ENCODE data around the gene RAP1A. TPM values are rescaled to one million over a fixed set of nuclear protein-coding genes. Genes with fewer than 3 reads are reported as not detected.

The RAP1A gene
- total and polyA plus RNA-seq, 11 donors: 52.6 to 134 (median 99.1) TPM

DNA sequence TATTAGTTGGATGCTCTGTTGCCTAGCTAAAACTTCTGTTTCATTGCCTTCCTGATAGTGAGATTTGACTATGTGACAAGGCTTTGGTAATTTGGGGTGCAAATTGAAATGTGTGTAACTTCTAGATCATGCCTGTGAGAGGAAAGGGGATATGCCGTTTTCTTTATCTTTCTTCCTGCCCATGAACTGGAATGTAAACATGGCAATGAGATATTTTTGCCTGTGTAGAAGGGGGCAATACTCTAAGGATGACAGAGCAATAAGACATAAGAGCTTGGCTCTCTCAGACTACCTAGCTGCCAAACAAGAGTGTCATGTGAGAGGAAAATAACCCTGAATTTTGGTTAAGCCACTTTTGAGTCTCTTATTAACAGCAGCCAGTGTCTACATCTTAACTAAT, 49.7 kb downstream of the RAP1A start:
- Histone ChIP-seq H3K27ac (peak overlapping the region in 1 of 12 donors; percentile 59), H3K27me3 (no peaks in the 10 kb centered on the region), H3K4me1 (peaks cover 0 to 83% (median 55%) of the 10 kb centered on the region in 12 donors), H3K4me3 (no peak overlapping the region), H3K36me3 (peaks cover 0 to 7% (median 0%) of the 10 kb centered on the region in 9 donors), H3K9me3 (no peaks in the 10 kb centered on the region)
- TF ChIP-seq, protein P1, sequence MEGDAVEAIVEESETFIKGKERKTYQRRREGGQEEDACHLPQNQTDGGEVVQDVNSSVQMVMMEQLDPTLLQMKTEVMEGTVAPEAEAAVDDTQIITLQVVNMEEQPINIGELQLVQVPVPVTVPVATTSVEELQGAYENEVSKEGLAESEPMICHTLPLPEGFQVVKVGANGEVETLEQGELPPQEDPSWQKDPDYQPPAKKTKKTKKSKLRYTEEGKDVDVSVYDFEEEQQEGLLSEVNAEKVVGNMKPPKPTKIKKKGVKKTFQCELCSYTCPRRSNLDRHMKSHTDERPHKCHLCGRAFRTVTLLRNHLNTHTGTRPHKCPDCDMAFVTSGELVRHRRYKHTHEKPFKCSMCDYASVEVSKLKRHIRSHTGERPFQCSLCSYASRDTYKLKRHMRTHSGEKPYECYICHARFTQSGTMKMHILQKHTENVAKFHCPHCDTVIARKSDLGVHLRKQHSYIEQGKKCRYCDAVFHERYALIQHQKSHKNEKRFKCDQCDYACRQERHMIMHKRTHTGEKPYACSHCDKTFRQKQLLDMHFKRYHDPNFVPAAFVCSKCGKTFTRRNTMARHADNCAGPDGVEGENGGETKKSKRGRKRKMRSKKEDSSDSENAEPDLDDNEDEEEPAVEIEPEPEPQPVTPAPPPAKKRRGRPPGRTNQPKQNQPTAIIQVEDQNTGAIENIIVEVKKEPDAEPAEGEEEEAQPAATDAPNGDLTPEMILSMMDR (IDR thresholded peaks at IDR 0.05): no peak
- TF ChIP-seq POLR2A (IDR thresholded peaks at IDR 0.05): no peak
- no peak for DNase-seq
- WGBS, 4 donors: 5 to 32% (median 12%) methylated on average over 1 of the region's 1 CpG
- ATAC-seq: peak in 3 of 4 donors; percentile 21 to 58 (median 54)
- intact Hi-C loops (cut with DNase I): no loop called here

DNA sequence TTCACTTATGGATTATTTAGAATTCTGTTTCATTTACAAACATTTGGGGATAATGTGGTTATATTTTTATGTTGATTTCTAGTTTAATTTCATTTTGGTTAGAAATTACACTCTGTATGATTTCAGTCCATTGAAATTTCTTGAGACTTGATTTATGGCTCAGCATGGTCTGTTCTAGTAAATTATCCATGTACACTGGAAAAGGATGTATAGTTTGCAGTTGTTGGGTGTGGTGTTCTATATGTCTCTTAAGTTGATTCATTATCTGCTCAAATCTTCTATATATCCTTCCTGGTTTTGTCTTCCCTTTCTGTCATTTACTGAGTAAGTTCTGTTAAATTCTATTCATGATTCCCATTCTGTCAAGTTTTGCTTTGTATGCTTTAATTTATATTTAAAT, 52.3 kb downstream of the RAP1A start:
- TF ChIP-seq, protein P1 (IDR thresholded peaks at IDR 0.05): no peak
- no peak for TF ChIP-seq POLR2A (IDR thresholded peaks at IDR 0.05)
- Histone ChIP-seq H3K4me3 (no peak overlapping the region), H3K27ac (peak overlapping the region in 1 of 12 donors; percentile 67), H3K4me1 (peaks cover 0 to 58% (median 29%) of the 10 kb centered on the region in 12 donors), H3K27me3 (no peaks in the 10 kb centered on the region), H3K36me3 (peaks cover 0 to 7% (median 0%) of the 10 kb centered on the region in 9 donors), H3K9me3 (no peaks in the 10 kb centered on the region)
- intact Hi-C loops (cut with DNase I): no loop called here
- DNase-seq (no peak), ATAC-seq (no peak)

DNA sequence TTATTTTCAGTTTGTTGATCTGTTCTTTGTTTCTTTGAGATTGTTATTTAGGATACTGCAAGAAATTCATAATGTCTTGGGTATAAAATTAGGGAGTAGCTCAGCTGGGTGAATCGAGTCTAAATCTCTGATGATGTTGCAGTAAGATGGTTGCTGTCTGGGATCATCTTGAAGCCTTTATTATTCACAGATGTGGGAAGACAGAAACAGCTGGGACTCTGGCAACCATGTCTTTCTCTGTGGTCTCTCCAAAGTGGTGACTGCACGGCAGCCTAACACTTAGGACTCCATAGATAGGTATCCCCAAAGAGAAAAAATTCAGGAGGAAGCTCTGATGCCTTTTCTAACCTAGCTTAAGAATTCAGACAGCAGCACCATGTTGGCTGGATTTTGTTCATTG, 52.7 kb downstream of the RAP1A start:
- H3K4me3 ChIP-seq: no peak overlapping the region
- WGBS, 4 donors: 58 to 72% (median 66%) methylated on average over 2 of the region's 2 CpGs
- no peaks in the 10 kb centered on the region for H3K9me3 ChIP-seq
- no peaks in the 10 kb centered on the region for H3K27me3 ChIP-seq
- H3K4me1 ChIP-seq: peaks cover 0 to 53% (median 27%) of the 10 kb centered on the region in 12 donors
- intact Hi-C loops (cut with DNase I): no loop called here
- H3K36me3 ChIP-seq: peaks cover 0 to 11% (median 2%) of the 10 kb centered on the region in 9 donors
- no peak for TF ChIP-seq POLR2A (IDR thresholded peaks at IDR 0.05)
- TF ChIP-seq, protein P1 (IDR thresholded peaks at IDR 0.05): no peak
- peak overlapping the region in 1 of 12 donors; percentile 67 for H3K27ac ChIP-seq
- DNase-seq (no peak), ATAC-seq (peak in 1 of 4 donors; percentile 66)

DNA sequence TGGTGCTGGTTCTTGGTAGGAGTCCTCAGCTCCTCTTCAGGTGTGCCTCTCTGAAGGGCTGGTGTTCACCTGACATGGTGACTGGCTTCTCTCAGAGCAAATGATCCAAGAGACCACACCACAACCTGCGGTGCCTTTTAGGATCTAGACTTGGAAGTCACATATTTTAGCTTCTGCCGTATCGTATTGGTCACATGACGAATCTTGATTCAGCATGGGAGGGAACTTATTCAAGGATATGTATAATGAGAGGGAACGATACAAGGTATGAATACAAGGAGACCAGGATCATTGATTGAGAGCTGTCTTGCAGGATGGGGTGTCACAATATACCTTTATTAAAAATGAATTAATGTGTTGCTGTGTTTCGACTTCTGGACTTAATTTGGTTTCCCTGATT, 58.0 kb downstream of the RAP1A start:
- no peaks in the 10 kb centered on the region for H3K27me3 ChIP-seq
- DNase-seq (no peak), ATAC-seq (no peak)
- intact Hi-C loops (cut with DNase I): no loop called here
- TF ChIP-seq, protein P1 (IDR thresholded peaks at IDR 0.05): no peak
- no peak for TF ChIP-seq POLR2A (IDR thresholded peaks at IDR 0.05)
- 96 to 99% (median 96%) methylated on average over 6 of the region's 6 CpGs for WGBS, 4 donors
- no peak overlapping the region for H3K27ac ChIP-seq
- H3K9me3 ChIP-seq: peaks cover 0 to 9% (median 0%) of the 10 kb centered on the region in 12 donors
- no peak overlapping the region for H3K4me3 ChIP-seq
- peaks cover 0 to 15% (median 9%) of the 10 kb centered on the region in 12 donors for H3K4me1 ChIP-seq
- peaks cover 0 to 29% (median 10%) of the 10 kb centered on the region in 9 donors for H3K36me3 ChIP-seq
